Prostate gland (tissue), 2 donors: Measurements from ENCODE around the gene U2SURP. TPM values are rescaled to one million over a fixed set of nuclear protein-coding genes. Genes with fewer than 3 reads are reported as not detected.
"Not testable (repeated sequence)": the region's sequence is repeated elsewhere in the genome, so short reads cannot be mapped to it uniquely, and the experiment has no call there.

ENCODE experiments used
- DNase-seq: peaks from one replicate; pipeline ENCODE4 v3.0.0-alpha.2; 2019; ENCODE audit warnings: low spot score
- H3K27ac ChIP-seq, 2 donors: fragments of 200-600 bp; sonication (generic); 2 replicates each; pipeline ENCODE4 v1.5.1; 2017 to 2019
- H3K27me3 ChIP-seq: fragments of 200-600 bp; sonication (generic); replicated peaks from 2 replicates; pipeline ENCODE4 v1.5.1; 2019; ENCODE audit not compliant: insufficient read depth
- H3K36me3 ChIP-seq, 2 donors: fragments of 200-600 bp; sonication (generic); 1 replicate in 1 of 2; 2 replicates in 1 of 2; pipeline versions ENCODE4 v1.5.1 to v1.8.1; 2017 to 2019
- H3K4me1 ChIP-seq: fragments of 200-600 bp; sonication (generic); replicated peaks from 2 replicates; pipeline ENCODE4 v1.5.1; 2019
- H3K4me3 ChIP-seq, 2 donors: fragments of 200-600 bp; sonication (generic); 2 replicates each; pipeline ENCODE4 v1.5.1; 2017 to 2019
- H3K9me3 ChIP-seq: fragments of 200-600 bp; sonication (generic); 2 replicates; pipeline ENCODE4 v1.5.1; 2017
- POLR2A ChIP-seq: fragments of 450-650 bp; IDR thresholded peaks from one replicate; pipeline ENCODE4 v1.6.1; 2016; ENCODE audit warnings: antibody characterized with exemption, mild to moderate bottlenecking
- POLR2AphosphoS5 ChIP-seq: sonication (generic); formaldehyde crosslinking; IDR thresholded peaks from one replicate; pipeline ENCODE4 v1.6.1; 2017; ENCODE audit warnings: antibody characterized with exemption
- WGBS: methylation state at CpG from one replicate; pipeline ENCODE4 v1.1.5; 2018; 5-methylcytosine and 5-hydroxymethylcytosine counted together
- intact Hi-C: fragments of 100-400 bp; cut with DNase I; formaldehyde crosslinking; loops from one replicate; pipeline ENCODE4 v1.14.2; 2022
- total RNA-seq, 2 donors: library from RNA; depleted of rRNA; stranded (reverse); fragments of >200 nt; gene quantifications; one replicate each; pipeline ENCODE4 v1.1.0, GENCODE V29; 2016
- TF ChIP-seq, protein P1 (sequence below), 4 experiments: fragments of 200-600 bp in 2 of 4; fragments of 450-650 bp in 2 of 4; sonication (generic) in 2 of 4; IDR thresholded peaks; 1 replicate in 3 of 4; 2 replicates in 1 of 4; pipeline ENCODE4 v1.5.1; 2016 to 2019; ENCODE audit warnings: antibody characterized with exemption in 4 of 4, mild to moderate bottlenecking in 2 of 4, moderate library complexity in 2 of 4

Gene U2SURP
- total RNA-seq, 2 donors from 2014 or later: 38.3 to 59.4 TPM

DNA sequence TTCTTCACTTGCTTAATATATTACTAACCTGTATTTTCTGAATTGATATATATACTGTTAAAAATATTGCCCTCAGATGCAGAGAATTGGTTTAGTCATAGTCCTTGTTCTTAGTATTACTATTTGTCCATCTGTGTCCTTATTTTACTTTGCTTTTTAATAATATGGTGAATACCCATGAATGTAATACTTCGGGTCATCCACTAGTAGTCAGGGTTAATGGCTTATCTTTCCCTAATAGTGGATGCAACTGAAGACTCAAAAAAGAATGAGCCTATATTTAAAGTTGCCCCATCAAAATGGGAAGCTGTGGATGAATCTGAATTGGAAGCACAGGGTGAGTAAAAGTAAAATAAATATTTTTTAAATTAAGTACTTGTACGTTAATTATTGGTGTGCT lies 36.5 kb downstream of the U2SURP start:
- Histone ChIP-seq H3K27ac (no peak overlapping the region), H3K4me3 (no peak overlapping the region), H3K27me3 (no peaks in the 10 kb centered on the region), H3K36me3 (peaks cover 3% of the 10 kb centered on the region in 2 donors), H3K9me3 (no peaks in the 10 kb centered on the region), H3K4me1 (no peaks in the 10 kb centered on the region)
- DNase-seq: no peak
- intact Hi-C loops: no loop called here
- TF ChIP-seq, protein P1, sequence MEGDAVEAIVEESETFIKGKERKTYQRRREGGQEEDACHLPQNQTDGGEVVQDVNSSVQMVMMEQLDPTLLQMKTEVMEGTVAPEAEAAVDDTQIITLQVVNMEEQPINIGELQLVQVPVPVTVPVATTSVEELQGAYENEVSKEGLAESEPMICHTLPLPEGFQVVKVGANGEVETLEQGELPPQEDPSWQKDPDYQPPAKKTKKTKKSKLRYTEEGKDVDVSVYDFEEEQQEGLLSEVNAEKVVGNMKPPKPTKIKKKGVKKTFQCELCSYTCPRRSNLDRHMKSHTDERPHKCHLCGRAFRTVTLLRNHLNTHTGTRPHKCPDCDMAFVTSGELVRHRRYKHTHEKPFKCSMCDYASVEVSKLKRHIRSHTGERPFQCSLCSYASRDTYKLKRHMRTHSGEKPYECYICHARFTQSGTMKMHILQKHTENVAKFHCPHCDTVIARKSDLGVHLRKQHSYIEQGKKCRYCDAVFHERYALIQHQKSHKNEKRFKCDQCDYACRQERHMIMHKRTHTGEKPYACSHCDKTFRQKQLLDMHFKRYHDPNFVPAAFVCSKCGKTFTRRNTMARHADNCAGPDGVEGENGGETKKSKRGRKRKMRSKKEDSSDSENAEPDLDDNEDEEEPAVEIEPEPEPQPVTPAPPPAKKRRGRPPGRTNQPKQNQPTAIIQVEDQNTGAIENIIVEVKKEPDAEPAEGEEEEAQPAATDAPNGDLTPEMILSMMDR (IDR thresholded peaks at IDR 0.05): no peak
- TF ChIP-seq POLR2A: no peak
- no peak for TF ChIP-seq POLR2AphosphoS5
- 89% methylated on average over 2 of the region's 2 CpGs for WGBS

DNA sequence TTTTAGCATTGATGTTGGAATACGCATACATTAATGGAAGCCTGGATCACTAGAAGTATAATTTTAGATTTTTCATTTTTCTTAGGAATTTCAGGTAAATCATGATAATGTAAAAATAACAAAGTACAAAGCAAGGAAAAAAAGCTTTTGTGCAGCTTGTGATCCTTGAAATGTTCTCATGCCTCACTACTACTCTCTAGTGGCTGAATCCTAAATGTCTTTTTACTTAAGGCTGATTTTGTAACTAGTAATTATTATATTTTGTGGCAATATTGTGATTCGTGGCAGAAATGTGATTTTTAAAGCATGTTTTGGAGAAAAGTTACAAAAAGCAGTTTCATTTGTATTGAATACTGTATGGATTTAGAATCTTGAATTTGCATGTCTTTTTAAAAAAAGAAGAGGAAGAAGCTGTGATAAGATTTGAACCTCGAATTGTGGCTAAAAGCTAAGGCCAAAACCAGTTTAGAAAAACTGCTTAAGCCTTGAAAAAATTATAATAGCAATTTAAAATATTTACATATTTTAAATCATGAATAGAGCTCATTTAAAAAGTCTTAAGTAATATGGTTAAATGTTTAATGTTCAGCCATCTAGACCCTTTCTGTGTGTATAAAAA lies 39.0 kb downstream of the U2SURP start:
- H3K9me3 ChIP-seq: no peaks in the 10 kb centered on the region
- no peaks in the 10 kb centered on the region for H3K27me3 ChIP-seq
- H3K36me3 ChIP-seq: no peaks in the 10 kb centered on the region
- TF ChIP-seq POLR2A (no peak), POLR2AphosphoS5 (no peak)
- TF ChIP-seq, protein P1 (IDR thresholded peaks at IDR 0.05): peak in 1 of 4 experiments; percentile 35
- no peak overlapping the region for H3K4me3 ChIP-seq
- no peaks in the 10 kb centered on the region for H3K4me1 ChIP-seq
- no peak overlapping the region for H3K27ac ChIP-seq
- DNase-seq: no peak
- intact Hi-C loops: no loop called here
- WGBS: 80% methylated on average over 3 of the region's 3 CpGs

DNA sequence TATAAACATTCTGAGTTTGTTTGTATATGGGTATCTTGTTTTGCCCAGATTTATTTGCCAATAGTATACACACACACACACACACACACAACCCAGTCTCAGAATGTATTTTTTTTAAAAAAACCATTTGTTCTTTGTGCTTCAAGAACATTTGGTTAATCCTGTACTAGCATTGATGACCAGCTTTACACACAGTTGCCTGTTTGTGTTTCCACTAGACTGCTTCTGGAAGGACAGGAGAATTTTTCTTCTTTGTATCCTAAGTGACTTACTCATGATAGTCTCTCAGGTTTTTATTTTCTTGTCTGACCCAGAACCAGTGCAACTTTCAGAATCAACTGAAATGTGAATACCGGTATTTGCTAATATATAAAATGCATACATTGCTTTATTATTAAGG lies 40.5 kb downstream of the U2SURP start:
- WGBS: 95% methylated on average over 1 of the region's 1 CpG
- intact Hi-C loops: no loop called here

DNA sequence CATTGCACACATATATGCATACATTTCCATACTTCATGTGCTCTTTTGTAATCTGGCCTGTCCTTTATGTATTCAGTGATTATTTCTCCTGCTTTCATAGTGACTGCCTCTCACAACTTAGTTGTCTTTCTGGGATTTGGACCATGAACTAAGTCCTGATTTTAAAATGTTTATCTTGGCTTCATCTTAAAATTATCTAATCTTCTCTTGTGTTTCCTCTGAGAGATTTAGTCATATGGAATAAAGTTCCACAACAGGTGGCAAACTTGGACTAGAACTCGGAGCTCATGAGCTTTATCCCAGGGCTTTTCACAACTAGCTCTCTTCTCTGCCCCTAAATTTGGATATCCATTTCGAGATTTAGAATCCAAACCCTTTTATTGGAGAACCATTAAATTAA lies 44.3 kb downstream of the U2SURP start:
- TF ChIP-seq POLR2AphosphoS5 (no peak), POLR2A (no peak)
- TF ChIP-seq, protein P1 (IDR thresholded peaks at IDR 0.05): no peak
- Histone ChIP-seq H3K4me3 (no peak overlapping the region), H3K4me1 (no peaks in the 10 kb centered on the region), H3K27ac (no peak overlapping the region), H3K27me3 (no peaks in the 10 kb centered on the region), H3K36me3 (no peaks in the 10 kb centered on the region), H3K9me3 (no peaks in the 10 kb centered on the region)
- no peak for DNase-seq
- intact Hi-C loops: no loop called here
- 82% methylated on average over 2 of the region's 2 CpGs for WGBS

More for the DNA sequence above, 40.5 kb downstream of the U2SURP start:
- Histone ChIP-seq H3K4me1 (no peaks in the 10 kb centered on the region), H3K9me3 (no peaks in the 10 kb centered on the region), H3K27me3 (no peaks in the 10 kb centered on the region), H3K27ac (no peak overlapping the region), H3K4me3 (no peak overlapping the region), H3K36me3 (no peaks in the 10 kb centered on the region)
- no peak for DNase-seq
- TF ChIP-seq, protein P1 (IDR thresholded peaks at IDR 0.05): no peak
- TF ChIP-seq POLR2A (no peak), POLR2AphosphoS5 (no peak)

DNA sequence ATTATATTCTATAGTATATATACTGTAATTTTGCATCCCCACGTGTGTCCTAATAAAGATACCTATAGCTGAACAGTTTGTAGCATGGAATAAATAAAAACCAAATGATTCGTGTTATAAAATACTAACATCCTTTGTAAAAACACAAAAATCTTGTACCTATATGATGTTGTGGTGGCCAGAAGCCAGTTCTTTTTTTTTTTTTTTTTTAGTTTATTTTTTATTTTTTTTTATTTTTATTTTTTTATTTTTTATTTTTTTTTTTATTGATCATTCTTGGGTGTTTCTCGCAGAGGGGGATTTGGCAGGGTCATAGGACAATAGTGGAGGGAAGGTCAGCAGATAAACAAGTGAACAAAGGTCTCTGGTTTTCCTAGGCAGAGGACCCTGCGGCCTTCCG lies 44.7 kb downstream of the U2SURP start:
- H3K4me1 ChIP-seq, H3K36me3 ChIP-seq, H3K4me3 ChIP-seq, H3K27ac ChIP-seq, H3K9me3 ChIP-seq, H3K27me3 ChIP-seq, intact Hi-C loops, DNase-seq: not testable (repeated sequence)
- WGBS: 94% methylated on average over 3 of the region's 5 CpGs
